H1 (cell line): ENCODE results near the gene BOLA3. TPM values are rescaled to one million over a fixed set of nuclear protein-coding genes. Genes with fewer than 3 reads are reported as not detected.

ENCODE experiments used
- CTCF ChIA-PET: fragments of 300-600 bp; sonication (Branson Sonifier 250); formaldehyde crosslinking; loops from one replicate; lab custom pipeline; 2021; ENCODE audit not compliant: partially characterized antibody; lab: Charles Lee
- POLR2A ChIA-PET: fragments of 300-600 bp; sonication (Branson Sonifier 250); formaldehyde crosslinking; loops from one replicate; lab custom pipeline; 2021; ENCODE audit warnings: inconsistent platforms; ENCODE audit not compliant: partially characterized antibody; lab: Charles Lee
- DNase-seq, 2 experiments: peaks; one replicate each; pipeline versions ENCODE4 v3.0.0 to v3.0.0-alpha.2; 2010 to 2022; ENCODE audit warnings: low spot score in 2 of 2, low read depth in 1 of 2, mixed read lengths in 1 of 2
- FAIRE-seq: peaks from 2 replicates; lab custom pipeline; 2011; peaks lifted over from hg19 to GRCh38; lab: Jason Lieb, UNC
- H2AFZ ChIP-seq: 2 replicates; pipeline ENCODE4 v1.8.1; 2012; ENCODE audit warnings: low read length, inconsistent platforms
- H2AK5ac ChIP-seq: 2 replicates; pipeline ENCODE4 v1.6.1; 2013; ENCODE audit warnings: low read depth, low read length
- H2BK120ac ChIP-seq: replicated peaks from 2 replicates; pipeline ENCODE3; 2013; ENCODE audit warnings: low read depth, low read length, inconsistent platforms
- H2BK12ac ChIP-seq: 2 replicates; pipeline ENCODE4 v1.6.1; 2013; ENCODE audit warnings: low read depth, low read length
- H2BK15ac ChIP-seq: 2 replicates; pipeline ENCODE4 v1.6.1; 2013; ENCODE audit warnings: low read length
- H2BK20ac ChIP-seq: 2 replicates; pipeline ENCODE4 v1.6.1; 2013; ENCODE audit warnings: low read length
- H2BK5ac ChIP-seq: 2 replicates; pipeline ENCODE4 v1.6.1; 2013; ENCODE audit warnings: low read depth, low read length
- H3K14ac ChIP-seq: 2 replicates; pipeline ENCODE4 v1.6.1; 2013; ENCODE audit warnings: inconsistent platforms; ENCODE audit not compliant: insufficient read length
- H3K18ac ChIP-seq: 2 replicates; pipeline ENCODE4 v1.6.1; 2013; ENCODE audit warnings: low read length; ENCODE audit errors: extremely low read depth
- H3K23ac ChIP-seq: 2 replicates; pipeline ENCODE4 v1.6.1; 2013; ENCODE audit warnings: inconsistent platforms; ENCODE audit not compliant: insufficient read length
- H3K23me2 ChIP-seq: 2 replicates; pipeline ENCODE4 v1.6.1; 2013; ENCODE audit warnings: low read depth, low read length
- H3K27ac ChIP-seq: 2 replicates; pipeline ENCODE4 v1.6.1; 2011; ENCODE audit warnings: low read depth, low read length, inconsistent platforms
- H3K27me3 ChIP-seq, 4 experiments: replicated peaks in 1 of 4; 1 replicate in 1 of 4; 2 replicates in 3 of 4; pipeline versions ENCODE4 v1.6.1 to v1.8.1; 2011 to 2013; ENCODE audit warnings: low read length in 3 of 4, mild to moderate bottlenecking in 3 of 4, inconsistent platforms in 2 of 4, mixed read lengths in 2 of 4, moderate library complexity in 1 of 4; ENCODE audit not compliant: control insufficient read depth in 3 of 4, insufficient read depth in 3 of 4; ENCODE audit errors: extremely low read depth in 1 of 4
- H3K36me3 ChIP-seq, 4 experiments: 2 replicates each; pipeline versions ENCODE4 v1.6.1 to v1.8.1; 2011 to 2013; ENCODE audit warnings: mild to moderate bottlenecking in 4 of 4, low read length in 3 of 4, moderate library complexity in 2 of 4, control low read depth in 1 of 4, inconsistent platforms in 1 of 4; ENCODE audit not compliant: insufficient read depth in 4 of 4, control insufficient read depth in 2 of 4
- H3K4ac ChIP-seq: replicated peaks from 2 replicates; pipeline ENCODE3; 2013; ENCODE audit warnings: low read length, low read depth, mixed read lengths, inconsistent platforms; ENCODE audit not compliant: insufficient read length
- H3K4me1 ChIP-seq, 4 experiments: replicated peaks in 1 of 4; 1 replicate in 1 of 4; 2 replicates in 3 of 4; pipeline versions ENCODE4 v1.6.1 to v1.8.1; 2011 to 2013; ENCODE audit warnings: low read length in 3 of 4, inconsistent platforms in 2 of 4, mixed read lengths in 1 of 4; ENCODE audit not compliant: insufficient read depth in 4 of 4, control insufficient read depth in 3 of 4
- H3K4me2 ChIP-seq, 2 experiments: 2 replicates each; pipeline versions ENCODE4 v1.6.1 to v1.8.1; 2011 to 2013; ENCODE audit warnings: low read depth in 2 of 2, low read length in 2 of 2, control low read depth in 1 of 2, inconsistent platforms in 1 of 2, mild to moderate bottlenecking in 1 of 2; ENCODE audit not compliant: insufficient read depth in 1 of 2
- H3K4me3 ChIP-seq, 4 experiments: fragments of 200-600, 300-600 bp in 1 of 4; sonication (generic), shearing (Covaris generic), sonication (Bioruptor Twin) in 1 of 4; 2 replicates each; pipeline versions ENCODE4 v1.5.1 to v1.8.1; 2011 to 2016; ENCODE audit warnings: low read length in 4 of 4, low read depth in 3 of 4, control low read depth in 2 of 4, inconsistent platforms in 2 of 4, mild to moderate bottlenecking in 2 of 4, mixed read lengths in 1 of 4, moderate library complexity in 1 of 4; ENCODE audit not compliant: insufficient read depth in 2 of 4; ENCODE audit errors: extremely low read depth in 1 of 4
- H3K56ac ChIP-seq: replicated peaks from 2 replicates; pipeline ENCODE3; 2013; ENCODE audit warnings: low read depth, mild to moderate bottlenecking, mixed read lengths, low read length, inconsistent platforms; ENCODE audit not compliant: insufficient read length
- H3K79me1 ChIP-seq: 2 replicates; pipeline ENCODE4 v1.6.1; 2013; ENCODE audit warnings: low read depth, low read length, control low read depth
- H3K79me2 ChIP-seq, 2 experiments: 2 replicates each; pipeline versions ENCODE4 v1.6.1 to v1.8.1; 2012 to 2013; ENCODE audit warnings: low read length in 2 of 2, mild to moderate bottlenecking in 2 of 2, inconsistent platforms in 1 of 2; ENCODE audit not compliant: insufficient read depth in 2 of 2, control insufficient read depth in 1 of 2
- H3K9ac ChIP-seq, 4 experiments: replicated peaks in 1 of 4; 1 replicate in 1 of 4; 2 replicates in 3 of 4; pipeline versions ENCODE4 v1.6.1 to v1.8.1; 2011 to 2013; ENCODE audit warnings: low read depth in 3 of 4, low read length in 3 of 4, control low read depth in 2 of 4, mild to moderate bottlenecking in 2 of 4, moderate library complexity in 2 of 4, inconsistent platforms in 1 of 4; ENCODE audit errors: extremely low read depth in 1 of 4
- H3K9me3 ChIP-seq, 2 experiments: 2 replicates each; pipeline versions ENCODE4 v1.6.1 to v1.8.1; 2012 to 2013; ENCODE audit warnings: mild to moderate bottlenecking in 2 of 2, moderate library complexity in 2 of 2, control low read depth in 1 of 2, inconsistent platforms in 1 of 2, low read depth in 1 of 2, low read length in 1 of 2, mixed read lengths in 1 of 2; ENCODE audit not compliant: insufficient read depth in 2 of 2
- H4K20me1 ChIP-seq, 2 experiments: replicated peaks in 1 of 2; 2 replicates each; pipeline versions ENCODE3 to v1.8.1; 2011 to 2013; ENCODE audit warnings: inconsistent platforms in 2 of 2, low read length in 2 of 2, mild to moderate bottlenecking in 1 of 2; ENCODE audit not compliant: insufficient read depth in 2 of 2, control insufficient read depth in 1 of 2
- H4K5ac ChIP-seq: 2 replicates; pipeline ENCODE4 v1.6.1; 2013; ENCODE audit warnings: low read length, low read depth, mixed read lengths, inconsistent platforms; ENCODE audit not compliant: insufficient read length
- H4K8ac ChIP-seq: 2 replicates; pipeline ENCODE4 v1.8.0; 2013; ENCODE audit warnings: mild to moderate bottlenecking, moderate library complexity, low read length, inconsistent platforms; ENCODE audit not compliant: insufficient read depth; ENCODE audit errors: extremely low read depth
- H4K91ac ChIP-seq: replicated peaks from 2 replicates; pipeline ENCODE3; 2013; ENCODE audit warnings: low read length, mixed read lengths, inconsistent platforms; ENCODE audit not compliant: insufficient read length
- KDM1A ChIP-seq: fragments of 200-600, 300-600 bp; sonication (generic); IDR thresholded peaks from 2 replicates; pipeline ENCODE4 v1.7.1; 2016; ENCODE audit warnings: mild to moderate bottlenecking, low read length, borderline replicate concordance
- MAFK ChIP-seq: IDR thresholded peaks from 2 replicates; pipeline ENCODE4 v1.6.1; 2012; ENCODE audit warnings: low read depth, mild to moderate bottlenecking, improper control_type of control experiment, low read length
- RAD21 ChIP-seq, 2 experiments: IDR thresholded peaks in 1 of 2; conservative IDR thresholded peaks in 1 of 2; 2 replicates each; pipeline ENCODE4 v1.6.1; 2011; ENCODE audit warnings: low read depth in 2 of 2, low read length in 2 of 2, improper control_type of control experiment in 1 of 2, inconsistent platforms in 1 of 2, mild to moderate bottlenecking in 1 of 2, moderate library complexity in 1 of 2
- WGBS, 2 experiments: shearing (Covaris generic) in 1 of 2; methylation state at CpG; one replicate each; pipeline versions ENCODE4 v1.1.6 to v1.1.7; 2013 to 2015; ENCODE audit warnings: low lambda C conversion rate in 2 of 2, mixed read lengths in 2 of 2, inconsistent platforms in 1 of 2, low coverage in 1 of 2, missing lambda C conversion rate in 1 of 2; ENCODE audit not compliant: insufficient replicate concordance in 2 of 2, insufficient coverage in 1 of 2, insufficient read length in 1 of 2; ENCODE audit errors: extremely low coverage in 1 of 2, missing lambda C conversion rate in 1 of 2; 5-methylcytosine and 5-hydroxymethylcytosine counted together
- polyA plus RNA-seq, 7 experiments: library from polyadenylated mRNA; depleted of rRNA in 3 of 7; stranded (reverse) in 5 of 7; unstranded in 2 of 7; fragments of >200 nt in 5 of 7; fragments of 200-250 nt in 2 of 7; gene quantifications; 1 replicate in 5 of 7; 2 replicates in 1 of 7; 4 replicates in 1 of 7; pipeline versions ENCODE4 v1.2.1 to v1.2.3, GENCODE V29; 2011 to 2013; ENCODE audit warnings: missing spikeins in 2 of 7, mixed read lengths in 2 of 7
- total RNA-seq: library from RNA; stranded (reverse); fragmentation: NEBNext Ultra II Directional; extraction: Animal tissue kit (Norgen Biotek cat#: 25700); gene quantifications from 2 replicates; pipeline ENCODE4 v1.2.1, GENCODE V29; 2021

Gene BOLA3
- total and polyA plus RNA-seq, 2 of the 8 experiments (the other 6 are each of a cell fraction or from before 2014, with no cell fraction given): 46.1 to 67.3 TPM

DNA sequence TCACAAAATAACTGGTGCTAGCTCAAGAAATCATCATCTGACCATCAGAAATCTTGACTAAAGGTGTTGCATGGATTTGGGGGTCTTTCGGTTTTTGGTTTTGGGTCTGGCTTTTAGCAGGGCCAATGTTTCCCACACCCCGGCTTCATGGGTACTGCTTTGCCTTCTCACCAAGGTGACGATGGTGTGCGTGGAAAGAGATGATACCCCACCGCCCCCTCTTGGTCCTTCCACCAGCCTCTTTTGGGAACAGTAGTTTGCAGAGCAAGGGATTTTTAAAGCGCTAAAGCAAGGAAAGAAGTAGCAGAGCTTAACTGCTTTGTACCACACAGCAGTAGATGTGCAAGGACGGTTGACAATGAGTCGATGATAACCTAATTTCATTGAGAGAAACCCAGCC, 42.3 kb downstream of the BOLA3 start:
- no peak overlapping the region for H3K18ac ChIP-seq
- no peak overlapping the region for H2BK20ac ChIP-seq
- no peak overlapping the region for H2BK5ac ChIP-seq
- no peak overlapping the region for H3K4me2 ChIP-seq
- H3K9me3 ChIP-seq: no peaks in the 10 kb centered on the region
- H4K8ac ChIP-seq: no peak overlapping the region
- no peak overlapping the region for H3K9ac ChIP-seq
- peaks cover 4 to 13% (median 12%) of the 10 kb centered on the region in 4 experiments for H3K4me1 ChIP-seq
- no peaks in the 10 kb centered on the region for H3K27me3 ChIP-seq
- H4K20me1 ChIP-seq: peaks cover 0 to 3% of the 10 kb centered on the region in 2 experiments
- no peak overlapping the region for H3K56ac ChIP-seq
- no peak overlapping the region for H3K23ac ChIP-seq
- FAIRE-seq (no peak), DNase-seq (no peak)
- WGBS, 2 experiments: 86% methylated on average over 8 of the region's 8 CpGs; no CpG with 5 or more reads in 1 of the 2 experiments
- H2AK5ac ChIP-seq: no peak overlapping the region
- H2BK15ac ChIP-seq: no peak overlapping the region
- POLR2A ChIA-PET: no interaction called here
- no peak overlapping the region for H2BK12ac ChIP-seq
- H3K4ac ChIP-seq: no peak overlapping the region
- H3K23me2 ChIP-seq: no peaks in the 10 kb centered on the region; the same call in 1 of the 2 replicates
- TF ChIP-seq MAFK: no peak
- TF ChIP-seq RAD21 (IDR thresholded peaks at IDR 0.05 in 1 of 2, conservative IDR thresholded peaks at IDR 0.05 in 1 of 2; ENCODE audit: low read depth in 2 of 2, low read length in 2 of 2): peak; percentile 39 to 51; a peak in 3 of 4 replicates
- no peak for TF ChIP-seq KDM1A
- no peak overlapping the region for H2BK120ac ChIP-seq
- CTCF ChIA-PET: interaction anchor here (1.0 to 2.0 kb wide), 8 partner anchors 21 to 279 kb away, joined by 3 to 8 read pairs (median 4); no protein-coding TSS in a partner anchor
- H3K79me2 ChIP-seq: no peaks in the 10 kb centered on the region
- H2AFZ ChIP-seq: no peak overlapping the region
- H3K4me3 ChIP-seq: no peak overlapping the region
- H3K36me3 ChIP-seq: peaks cover 7 to 18% (median 11%) of the 10 kb centered on the region in 4 experiments; a peak in 7 of 8 replicates
- H3K27ac ChIP-seq: no peak overlapping the region
- H3K14ac ChIP-seq: no peak overlapping the region
- no peak overlapping the region for H4K5ac ChIP-seq
- no peaks in the 10 kb centered on the region for H3K79me1 ChIP-seq
- no peak overlapping the region for H4K91ac ChIP-seq
